K562 (cell line): ENCODE measurements around the gene IL31. TPM values are rescaled to one million over a fixed set of nuclear protein-coding genes. Genes with fewer than 3 reads are reported as not detected.

ENCODE experiments used
- BRD9 ChIP-seq: fragments of 450-650 bp; IDR thresholded peaks from 2 replicates; pipeline ENCODE4 v1.6.1; 2018; ENCODE audit warnings: low read depth; ENCODE audit not compliant: partially characterized antibody
- HDAC2 ChIP-seq: fragments of 450-650 bp; IDR thresholded peaks from 2 replicates; pipeline ENCODE4 v1.6.1; 2016; ENCODE audit warnings: mild to moderate bottlenecking
- HIVEP1 ChIP-seq: fragments of 250-450 bp; sonication (Bioruptor Pico); IDR thresholded peaks from 2 replicates; pipeline ENCODE4 v1.4.0; 2020; ENCODE audit warnings: mild to moderate bottlenecking
- JUND ChIP-seq, 2 experiments: IDR thresholded peaks; 2 replicates in 1 of 2; 3 replicates in 1 of 2; pipeline ENCODE4 v1.6.1; 2011; ENCODE audit warnings: borderline replicate concordance in 2 of 2, low read depth in 2 of 2, low read length in 2 of 2, improper control_type of control experiment in 1 of 2, missing biosample characterization in 1 of 2, missing genetic modification characterization in 1 of 2, missing genetic modification reagents in 1 of 2
- MED1 ChIP-seq: sonication (generic); formaldehyde crosslinking; IDR thresholded peaks from 2 replicates; pipeline ENCODE4 v1.8.1; 2023; ENCODE audit warnings: missing genetic modification reagents, borderline replicate concordance
- POLR3A ChIP-seq: IDR thresholded peaks from 2 replicates; pipeline ENCODE4 v1.6.1; 2011; ENCODE audit warnings: borderline replicate concordance, mild to moderate bottlenecking, moderate library complexity; ENCODE audit not compliant: insufficient read length, insufficient read depth; ENCODE audit errors: extremely low read depth
- SMAD1 ChIP-seq: fragments of 150-350 bp; IDR thresholded peaks from 2 replicates; pipeline ENCODE4 v1.6.1; 2014; ENCODE audit warnings: low read length, low read depth; ENCODE audit not compliant: partially characterized antibody
- XRCC3 ChIP-seq: fragments of 450-650 bp; IDR thresholded peaks from 2 replicates; pipeline ENCODE4 v1.6.1; 2017; ENCODE audit warnings: mild to moderate bottlenecking, moderate library complexity
- ZNF143 ChIP-seq: sonication (generic); formaldehyde crosslinking; IDR thresholded peaks from 2 replicates; pipeline ENCODE4 v1.9.0; 2022; ENCODE audit warnings: mild to moderate bottlenecking, missing genetic modification reagents
- ZNF384 ChIP-seq: IDR thresholded peaks from 2 replicates; pipeline ENCODE4 v1.6.1; 2012; ENCODE audit warnings: low read depth, low read length, improper control_type of control experiment
- polyA plus RNA-seq, 8 experiments: library from polyadenylated mRNA; depleted of rRNA in 4 of 8; stranded (reverse) in 5 of 8; unstranded in 3 of 8; fragments of >200 nt; fragmentation: Nextera tagmentation in 2 of 8; fragmentation: Illumina TruSeq in 1 of 8; extraction: Ambion mirVana in 2 of 8; extraction: Trizol in 1 of 8; gene quantifications; 2 replicates each; pipeline versions ENCODE4 v1.2.1 to v1.2.3, GENCODE V29; 2011 to 2014; ENCODE audit warnings: inconsistent platforms in 1 of 8, missing spikeins in 1 of 8
- total RNA-seq, 7 experiments: library from RNA; depleted of rRNA in 6 of 7; stranded (reverse); fragments of >200 nt in 6 of 7; fragmentation: Illumina TruSeq in 2 of 7; extraction: Trizol in 2 of 7; gene quantifications; 2 replicates each; pipeline versions ENCODE4 v1.2.1 to v1.2.3, GENCODE V29; 2011 to 2021; ENCODE audit warnings: low replicate concordance in 1 of 7
- TF ChIP-seq, protein P1 (sequence below), 2 experiments: fragments of 200-800 bp in 1 of 2; sonication (Bioruptor generic) in 1 of 2; sonication (generic) in 1 of 2; formaldehyde crosslinking in 1 of 2; IDR thresholded peaks in 1 of 2; conservative IDR thresholded peaks in 1 of 2; 2 replicates each; pipeline versions ENCODE4 v1.5.0 to v1.6.1; 2016 to 2020; ENCODE audit warnings: missing compliant biosample characterization in 1 of 2, missing genetic modification characterization in 1 of 2, missing genetic modification reagents in 1 of 2
- TF ChIP-seq, protein P2 (sequence below): IDR thresholded peaks from 2 replicates; pipeline ENCODE4 v1.6.1; 2011; ENCODE audit warnings: borderline replicate concordance, low read depth, mild to moderate bottlenecking, moderate library complexity, low read length; ENCODE audit not compliant: insufficient read depth, poor library complexity, severe bottlenecking
- TF ChIP-seq, protein P3 (sequence below), 2 experiments: fragments of 450-650 bp; formaldehyde crosslinking in 1 of 2; IDR thresholded peaks; 2 replicates each; pipeline versions ENCODE4 v1.4.0 to v1.6.1; 2014 to 2020; ENCODE audit warnings: mild to moderate bottlenecking in 2 of 2, borderline replicate concordance in 1 of 2, low read depth in 1 of 2

The IL31 gene
- total and polyA plus RNA-seq, 9 of the 15 experiments (the other 6 are each of a cell fraction or from before 2014, with no cell fraction given) = not detected

DNA sequence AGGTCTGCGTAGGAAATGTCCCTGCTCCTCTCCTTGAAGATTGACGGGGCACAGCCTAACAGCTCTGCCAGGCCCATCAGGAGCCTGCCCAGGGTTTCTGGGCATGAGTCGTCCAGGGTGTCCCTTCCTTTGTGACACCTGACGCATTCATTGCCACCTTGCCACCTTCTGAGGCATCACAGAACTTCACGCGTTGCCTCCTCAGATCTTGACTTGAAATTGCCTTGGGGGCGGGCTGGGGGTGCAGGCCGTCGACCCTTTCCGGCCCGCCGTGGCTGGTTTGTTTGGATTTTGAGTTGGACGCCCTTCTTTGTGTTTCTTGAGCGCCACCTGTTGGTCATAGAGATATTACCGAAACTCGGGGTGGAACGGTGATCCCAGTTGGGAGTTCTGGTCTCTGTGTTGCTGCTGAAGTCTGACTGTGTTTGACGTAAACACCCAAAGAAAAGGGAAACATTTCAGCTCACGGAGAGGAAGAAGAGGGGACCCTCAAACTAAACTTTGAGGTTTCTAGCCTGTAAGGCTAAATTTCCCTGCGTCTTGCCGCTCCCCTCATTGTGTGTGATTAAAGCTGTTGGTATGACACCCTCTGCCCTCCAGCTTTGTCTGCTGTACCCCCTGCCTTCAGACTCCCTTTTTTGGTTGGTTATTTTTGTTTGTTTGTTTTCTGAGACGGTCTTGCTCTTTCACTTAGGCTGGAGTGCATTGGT lies 50.8 kb downstream of the IL31 start (continued):
- TF ChIP-seq, protein P1, sequence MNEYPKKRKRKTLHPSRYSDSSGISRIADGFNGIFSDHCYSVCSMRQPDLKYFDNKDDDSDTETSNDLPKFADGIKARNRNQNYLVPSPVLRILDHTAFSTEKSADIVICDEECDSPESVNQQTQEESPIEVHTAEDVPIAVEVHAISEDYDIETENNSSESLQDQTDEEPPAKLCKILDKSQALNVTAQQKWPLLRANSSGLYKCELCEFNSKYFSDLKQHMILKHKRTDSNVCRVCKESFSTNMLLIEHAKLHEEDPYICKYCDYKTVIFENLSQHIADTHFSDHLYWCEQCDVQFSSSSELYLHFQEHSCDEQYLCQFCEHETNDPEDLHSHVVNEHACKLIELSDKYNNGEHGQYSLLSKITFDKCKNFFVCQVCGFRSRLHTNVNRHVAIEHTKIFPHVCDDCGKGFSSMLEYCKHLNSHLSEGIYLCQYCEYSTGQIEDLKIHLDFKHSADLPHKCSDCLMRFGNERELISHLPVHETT (CRISPR knock-in tag; conservative IDR thresholded peaks at IDR 0.05 in 1 of 2, IDR thresholded peaks at IDR 0.05 in 1 of 2) = no peak
- TF ChIP-seq JUND (IDR thresholded peaks at IDR 0.05; ENCODE audit: borderline replicate concordance, low read depth, low read length) (no peak), JUND (tag; IDR thresholded peaks at IDR 0.05; ENCODE audit: borderline replicate concordance, low read depth, low read length) (no peak), POLR3A (no peak), XRCC3 (no peak), ZNF384 (no peak), SMAD1 (no peak), ZNF143 (CRISPR knock-in tag) (no peak), BRD9 (no peak), HIVEP1 (CRISPR knock-in tag) (no peak), HDAC2 (no peak), MED1 (CRISPR knock-in tag) (no peak)
- TF ChIP-seq, protein P2, sequence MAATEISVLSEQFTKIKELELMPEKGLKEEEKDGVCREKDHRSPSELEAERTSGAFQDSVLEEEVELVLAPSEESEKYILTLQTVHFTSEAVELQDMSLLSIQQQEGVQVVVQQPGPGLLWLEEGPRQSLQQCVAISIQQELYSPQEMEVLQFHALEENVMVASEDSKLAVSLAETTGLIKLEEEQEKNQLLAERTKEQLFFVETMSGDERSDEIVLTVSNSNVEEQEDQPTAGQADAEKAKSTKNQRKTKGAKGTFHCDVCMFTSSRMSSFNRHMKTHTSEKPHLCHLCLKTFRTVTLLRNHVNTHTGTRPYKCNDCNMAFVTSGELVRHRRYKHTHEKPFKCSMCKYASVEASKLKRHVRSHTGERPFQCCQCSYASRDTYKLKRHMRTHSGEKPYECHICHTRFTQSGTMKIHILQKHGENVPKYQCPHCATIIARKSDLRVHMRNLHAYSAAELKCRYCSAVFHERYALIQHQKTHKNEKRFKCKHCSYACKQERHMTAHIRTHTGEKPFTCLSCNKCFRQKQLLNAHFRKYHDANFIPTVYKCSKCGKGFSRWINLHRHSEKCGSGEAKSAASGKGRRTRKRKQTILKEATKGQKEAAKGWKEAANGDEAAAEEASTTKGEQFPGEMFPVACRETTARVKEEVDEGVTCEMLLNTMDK = peak; percentile 39
- TF ChIP-seq, protein P3, sequence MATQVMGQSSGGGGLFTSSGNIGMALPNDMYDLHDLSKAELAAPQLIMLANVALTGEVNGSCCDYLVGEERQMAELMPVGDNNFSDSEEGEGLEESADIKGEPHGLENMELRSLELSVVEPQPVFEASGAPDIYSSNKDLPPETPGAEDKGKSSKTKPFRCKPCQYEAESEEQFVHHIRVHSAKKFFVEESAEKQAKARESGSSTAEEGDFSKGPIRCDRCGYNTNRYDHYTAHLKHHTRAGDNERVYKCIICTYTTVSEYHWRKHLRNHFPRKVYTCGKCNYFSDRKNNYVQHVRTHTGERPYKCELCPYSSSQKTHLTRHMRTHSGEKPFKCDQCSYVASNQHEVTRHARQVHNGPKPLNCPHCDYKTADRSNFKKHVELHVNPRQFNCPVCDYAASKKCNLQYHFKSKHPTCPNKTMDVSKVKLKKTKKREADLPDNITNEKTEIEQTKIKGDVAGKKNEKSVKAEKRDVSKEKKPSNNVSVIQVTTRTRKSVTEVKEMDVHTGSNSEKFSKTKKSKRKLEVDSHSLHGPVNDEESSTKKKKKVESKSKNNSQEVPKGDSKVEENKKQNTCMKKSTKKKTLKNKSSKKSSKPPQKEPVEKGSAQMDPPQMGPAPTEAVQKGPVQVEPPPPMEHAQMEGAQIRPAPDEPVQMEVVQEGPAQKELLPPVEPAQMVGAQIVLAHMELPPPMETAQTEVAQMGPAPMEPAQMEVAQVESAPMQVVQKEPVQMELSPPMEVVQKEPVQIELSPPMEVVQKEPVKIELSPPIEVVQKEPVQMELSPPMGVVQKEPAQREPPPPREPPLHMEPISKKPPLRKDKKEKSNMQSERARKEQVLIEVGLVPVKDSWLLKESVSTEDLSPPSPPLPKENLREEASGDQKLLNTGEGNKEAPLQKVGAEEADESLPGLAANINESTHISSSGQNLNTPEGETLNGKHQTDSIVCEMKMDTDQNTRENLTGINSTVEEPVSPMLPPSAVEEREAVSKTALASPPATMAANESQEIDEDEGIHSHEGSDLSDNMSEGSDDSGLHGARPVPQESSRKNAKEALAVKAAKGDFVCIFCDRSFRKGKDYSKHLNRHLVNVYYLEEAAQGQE (IDR thresholded peaks at IDR 0.05; ENCODE audit: borderline replicate concordance) = peak; percentile 89
- TF ChIP-seq, protein P3 (CRISPR knock-in tag; IDR thresholded peaks at IDR 0.05; ENCODE audit: low read depth) = no peak
